AG09309 (cell line): ENCODE results near the gene SUGCT.
"Not testable (repeated sequence)": the region's sequence is repeated elsewhere in the genome, so short reads cannot be mapped to it uniquely, and the experiment has no call there.

Experiments
- DNase-seq: peaks from one replicate; pipeline ENCODE4 v3.0.0-alpha.2; 2010; ENCODE audit warnings: low read depth
- H3K4me3 ChIP-seq: 2 replicates; pipeline ENCODE4 v1.5.1; 2011; ENCODE audit warnings: mild to moderate bottlenecking, low read depth, low read length, moderate library complexity; ENCODE audit not compliant: control insufficient read depth
- CTCF ChIP-seq: IDR thresholded peaks from 2 replicates; pipeline ENCODE4 v1.5.1; 2011; ENCODE audit warnings: mild to moderate bottlenecking, low read depth, low read length, inconsistent platforms; ENCODE audit not compliant: insufficient read depth, control insufficient read depth; ENCODE audit errors: missing control alignments

SUGCT gene

GRCh38 chr7:40405991-40406390, 271.2 kb downstream of the SUGCT start:
- TF ChIP-seq CTCF: no peak
- no peak overlapping the region for H3K4me3 ChIP-seq
- DNase-seq: no peak

- no peak overlapping the region for H3K4me3 ChIP-seq
- TF ChIP-seq CTCF: no peak
- no peak for DNase-seq
Measured at GRCh38 chr7:40412323-40412722, 277.5 kb downstream of the SUGCT start.

GRCh38 chr7:40414704-40415103, 279.9 kb downstream of the SUGCT start:
- DNase-seq, H3K4me3 ChIP-seq: not testable (repeated sequence)

- no peak for DNase-seq
- no peak for TF ChIP-seq CTCF
- no peak overlapping the region for H3K4me3 ChIP-seq
Measured at GRCh38 chr7:40418448-40418847, 283.6 kb downstream of the SUGCT start.

- DNase-seq: no peak
- TF ChIP-seq CTCF: no peak
- H3K4me3 ChIP-seq: no peak overlapping the region
Measured at GRCh38 chr7:40418983-40419382, 284.2 kb downstream of the SUGCT start.

GRCh38 chr7:40419806-40420205, 285.0 kb downstream of the SUGCT start:
- no peak for TF ChIP-seq CTCF
- no peak overlapping the region for H3K4me3 ChIP-seq
- no peak for DNase-seq

- no peak for TF ChIP-seq CTCF
- no peak overlapping the region for H3K4me3 ChIP-seq
- DNase-seq: no peak
Measured at GRCh38 chr7:40421433-40421832, 286.6 kb downstream of the SUGCT start.
